GM18520 (cell line): ENCODE data around the gene LRFN3.
"Not testable (repeated sequence)": the region's sequence is repeated elsewhere in the genome, so short reads cannot be mapped to it uniquely, and the experiment has no call there.

ENCODE experiments used
- ATAC-seq: cut with Tn5 transposase; IDR thresholded peaks from one replicate; pipeline ENCODE4 v1.9.1; 2021; ENCODE audit not compliant: unreplicated experiment

Gene LRFN3

GRCh38 chr19:35905178-35905727, 30.9 kb upstream of the LRFN3 start:
- no peak for ATAC-seq

- ATAC-seq, result no peak
Measured at GRCh38 chr19:35907377-35907745, 28.8 kb upstream of the LRFN3 start.

GRCh38 chr19:35908010-35908441, 28.1 kb upstream of the LRFN3 start, which contains the start of gene TYROBP:
Gene TYROBP (minus strand): TSS chr19:35908295. CDS start chr19:35908228, 67 bp downstream.
- ATAC-seq, result no peak

- no peak for ATAC-seq
Measured at GRCh38 chr19:35908973-35909683, 27.0 kb upstream of the LRFN3 start.

GRCh38 chr19:35909684-35910035, 26.5 kb upstream of the LRFN3 start:
- ATAC-seq, result no peak

- not testable (repeated sequence) for ATAC-seq
Measured at GRCh38 chr19:35910355-35910754, 25.8 kb upstream of the LRFN3 start.

GRCh38 chr19:35911173-35911572, 25.0 kb upstream of the LRFN3 start:
- ATAC-seq, result no peak

GRCh38 chr19:35911790-35912189, 24.4 kb upstream of the LRFN3 start:
- no peak for ATAC-seq

- ATAC-seq, result no peak
Measured at GRCh38 chr19:35913589-35913988, 22.6 kb upstream of the LRFN3 start.

GRCh38 chr19:35915443-35915842, 20.7 kb upstream of the LRFN3 start:
- no peak for ATAC-seq

- ATAC-seq, result no peak
Measured at GRCh38 chr19:35919306-35919705, 16.9 kb upstream of the LRFN3 start.

GRCh38 chr19:35921012-35921411, 15.2 kb upstream of the LRFN3 start:
- ATAC-seq, result no peak

- no peak for ATAC-seq
Measured at GRCh38 chr19:35925501-35925900, 10.7 kb upstream of the LRFN3 start.

GRCh38 chr19:35928507-35928906, 7.7 kb upstream of the LRFN3 start:
- ATAC-seq, result no peak

- no peak for ATAC-seq
Measured at GRCh38 chr19:35929876-35930275, 6.3 kb upstream of the LRFN3 start.

GRCh38 chr19:35931161-35931873, 4.9 kb upstream of the LRFN3 start:
- ATAC-seq, result peak; percentile 95

- ATAC-seq, result no peak
Measured at GRCh38 chr19:35931874-35932202, 4.3 kb upstream of the LRFN3 start.

GRCh38 chr19:35932291-35932936, 3.8 kb upstream of the LRFN3 start:
- no peak for ATAC-seq

GRCh38 chr19:35936738-35937268, 629 bp downstream of the LRFN3 start:
- no peak for ATAC-seq

- ATAC-seq, result no peak
Measured at GRCh38 chr19:35937345-35938281, 1.4 kb downstream of the LRFN3 start.
